Measurements from ENCODE around the gene ELFN1. TPM values are rescaled to one million over a fixed set of nuclear protein-coding genes. Genes with fewer than 3 reads are reported as not detected.

The ELFN1 gene
- polyA plus RNA-seq, 1 donor (not counting 4 experiments of a cell fraction or from before 2014, with no cell fraction given) = 0.03 TPM

- no peak for FAIRE-seq
Observed at GRCh38 chr7:1716263-1717094, 46.4 kb downstream of the ELFN1 start.

DNA sequence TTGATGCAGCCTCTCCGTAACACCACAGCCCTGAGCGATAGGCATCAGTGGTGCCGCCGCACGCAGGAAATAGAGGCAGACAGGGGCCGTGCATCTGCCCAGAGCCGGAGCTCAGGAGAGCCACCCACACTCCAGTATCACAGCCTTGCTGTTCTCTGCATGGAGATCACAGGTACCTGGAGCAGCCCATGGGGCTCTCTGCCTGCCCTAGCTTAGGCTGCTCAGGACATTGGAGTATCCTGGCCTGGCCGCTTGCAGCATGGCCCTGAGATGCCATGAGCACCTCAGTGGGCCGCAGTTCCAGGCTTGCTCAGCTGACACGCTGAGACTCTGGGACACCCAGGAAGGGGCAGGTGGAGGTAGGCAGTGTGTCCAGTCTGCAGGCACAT is 47.0 kb downstream of the ELFN1 start:
- no peaks in the 10 kb centered on the region for H3K9me1 ChIP-seq (ENCODE audit: control insufficient read depth, extremely low read depth, insufficient read depth, low read length)
- peaks cover 10% of the 10 kb centered on the region for H3K27me3 ChIP-seq (ENCODE audit: control insufficient read depth, extremely low read depth, insufficient read depth, low read length)
- DNase-seq (ENCODE audit: low read depth, low spot score) (no peak), FAIRE-seq (no peak)
- no peak overlapping the region for H3K4me2 ChIP-seq (ENCODE audit: control insufficient read depth, extremely low read depth, insufficient read depth, low read depth, low read length)
- H3K9ac ChIP-seq (ENCODE audit: control insufficient read depth, extremely low read depth, insufficient read depth, low read length) = no peak overlapping the region
- no peaks in the 10 kb centered on the region for H3K79me2 ChIP-seq (ENCODE audit: control insufficient read depth, insufficient read depth, low read length)
- H4K20me1 ChIP-seq (ENCODE audit: control insufficient read depth, extremely low read depth, insufficient read depth, low read length) = no peaks in the 10 kb centered on the region
- no peak overlapping the region for H3K4me3 ChIP-seq (ENCODE audit: control insufficient read depth in 2 of 3, extremely low read depth in 1 of 3, insufficient read depth in 2 of 3, low read depth in 1 of 3, low read length in 3 of 3)
- H3K4me1 ChIP-seq (ENCODE audit: control insufficient read depth, extremely low read depth, insufficient read depth, low read length) = peaks cover 10% of the 10 kb centered on the region
- peaks cover 1% of the 10 kb centered on the region for H3K9me3 ChIP-seq (ENCODE audit: control insufficient read depth, low read depth, low read length)
- no peak for TF ChIP-seq EZH2 (IDR thresholded peaks at IDR 0.05; ENCODE audit: low read length)
- TF ChIP-seq, protein P1, sequence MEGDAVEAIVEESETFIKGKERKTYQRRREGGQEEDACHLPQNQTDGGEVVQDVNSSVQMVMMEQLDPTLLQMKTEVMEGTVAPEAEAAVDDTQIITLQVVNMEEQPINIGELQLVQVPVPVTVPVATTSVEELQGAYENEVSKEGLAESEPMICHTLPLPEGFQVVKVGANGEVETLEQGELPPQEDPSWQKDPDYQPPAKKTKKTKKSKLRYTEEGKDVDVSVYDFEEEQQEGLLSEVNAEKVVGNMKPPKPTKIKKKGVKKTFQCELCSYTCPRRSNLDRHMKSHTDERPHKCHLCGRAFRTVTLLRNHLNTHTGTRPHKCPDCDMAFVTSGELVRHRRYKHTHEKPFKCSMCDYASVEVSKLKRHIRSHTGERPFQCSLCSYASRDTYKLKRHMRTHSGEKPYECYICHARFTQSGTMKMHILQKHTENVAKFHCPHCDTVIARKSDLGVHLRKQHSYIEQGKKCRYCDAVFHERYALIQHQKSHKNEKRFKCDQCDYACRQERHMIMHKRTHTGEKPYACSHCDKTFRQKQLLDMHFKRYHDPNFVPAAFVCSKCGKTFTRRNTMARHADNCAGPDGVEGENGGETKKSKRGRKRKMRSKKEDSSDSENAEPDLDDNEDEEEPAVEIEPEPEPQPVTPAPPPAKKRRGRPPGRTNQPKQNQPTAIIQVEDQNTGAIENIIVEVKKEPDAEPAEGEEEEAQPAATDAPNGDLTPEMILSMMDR (optimal IDR thresholded peaks at IDR 0.05 in 1 of 3, IDR thresholded peaks at IDR 0.05 in 1 of 3, conservative IDR thresholded peaks at IDR 0.05 in 1 of 3; ENCODE audit: extremely low read depth in 1 of 3, insufficient read depth in 2 of 3, low read length in 3 of 3) = no peak
- H3K36me3 ChIP-seq (ENCODE audit: control insufficient read depth in 2 of 2, extremely low read depth in 1 of 2, insufficient read depth in 2 of 2, low read length in 2 of 2) = no peaks in the 10 kb centered on the region
- no peak overlapping the region for H2AFZ ChIP-seq (ENCODE audit: control insufficient read depth, low read length)
- no peak overlapping the region for H3K27ac ChIP-seq (ENCODE audit: control insufficient read depth, insufficient read depth, low read length)
- dilution Hi-C loops (cut with MboI; ENCODE audit: extremely low pct_ligation_motif_present, low sequenced_read_pairs) = no loop called here

More at GRCh38 chr7:1716263-1717094, 46.4 kb downstream of the ELFN1 start:
- TF ChIP-seq EZH2 (IDR thresholded peaks at IDR 0.05; ENCODE audit: low read length) = no peak
- TF ChIP-seq, protein P1 (optimal IDR thresholded peaks at IDR 0.05 in 1 of 3, IDR thresholded peaks at IDR 0.05 in 1 of 3, conservative IDR thresholded peaks at IDR 0.05 in 1 of 3; ENCODE audit: extremely low read depth in 1 of 3, insufficient read depth in 2 of 3, low read length in 3 of 3) = no peak
- Histone ChIP-seq H3K4me3 (ENCODE audit: control insufficient read depth in 2 of 3, extremely low read depth in 1 of 3, insufficient read depth in 2 of 3, low read depth in 1 of 3, low read length in 3 of 3) (no peak overlapping the region), H3K36me3 (ENCODE audit: control insufficient read depth in 2 of 2, extremely low read depth in 1 of 2, insufficient read depth in 2 of 2, low read length in 2 of 2) (no peaks in the 10 kb centered on the region), H4K20me1 (ENCODE audit: control insufficient read depth, extremely low read depth, insufficient read depth, low read length) (no peaks in the 10 kb centered on the region), H3K4me2 (ENCODE audit: control insufficient read depth, extremely low read depth, insufficient read depth, low read depth, low read length) (no peak overlapping the region), H3K9me1 (ENCODE audit: control insufficient read depth, extremely low read depth, insufficient read depth, low read length) (no peaks in the 10 kb centered on the region), H2AFZ (ENCODE audit: control insufficient read depth, low read length) (no peak overlapping the region), H3K27me3 (ENCODE audit: control insufficient read depth, extremely low read depth, insufficient read depth, low read length) (peaks cover 7% of the 10 kb centered on the region), H3K4me1 (ENCODE audit: control insufficient read depth, extremely low read depth, insufficient read depth, low read length) (peaks cover 10% of the 10 kb centered on the region), H3K9ac (ENCODE audit: control insufficient read depth, extremely low read depth, insufficient read depth, low read length) (no peak overlapping the region), H3K9me3 (ENCODE audit: control insufficient read depth, low read depth, low read length) (peaks cover 1% of the 10 kb centered on the region), H3K27ac (ENCODE audit: control insufficient read depth, insufficient read depth, low read length) (no peak overlapping the region), H3K79me2 (ENCODE audit: control insufficient read depth, insufficient read depth, low read length) (no peaks in the 10 kb centered on the region)
- dilution Hi-C loops (cut with MboI; ENCODE audit: extremely low pct_ligation_motif_present, low sequenced_read_pairs) = no loop called here
- DNase-seq (ENCODE audit: low read depth, low spot score) = no peak

Measured in keratinocyte (primary cell).